CD14-positive monocyte (primary cell): ENCODE measurements around the gene KRT7. TPM values are rescaled to one million over a fixed set of nuclear protein-coding genes. Genes with fewer than 3 reads are reported as not detected.

Experiments used
- DNase-seq, 3 donors: peaks; one replicate each; pipeline ENCODE4 v3.0.0-alpha.2; 2011 to 2022
- H2AFZ ChIP-seq: 2 replicates; pipeline ENCODE4 v1.6.0; 2012; ENCODE audit warnings: mild to moderate bottlenecking, low read depth, low read length, inconsistent platforms; ENCODE audit not compliant: insufficient read depth, poor library complexity, severe bottlenecking
- H3K27ac ChIP-seq, 2 donors: 1 replicate in 1 of 2; 2 replicates in 1 of 2; pipeline ENCODE4 v1.5.1; 2012 to 2013; ENCODE audit warnings: low read length in 2 of 2, control low read depth in 1 of 2, inconsistent platforms in 1 of 2, low read depth in 1 of 2, mild to moderate bottlenecking in 1 of 2
- H3K27me3 ChIP-seq, 2 donors: one replicate each; pipeline versions ENCODE4 v1.6.0 to v1.6.1; 2011 to 2013; ENCODE audit warnings: low read length in 2 of 2; ENCODE audit not compliant: control insufficient read depth in 2 of 2, insufficient read depth in 2 of 2
- H3K36me3 ChIP-seq, 2 donors: replicated peaks in 1 of 2; 1 replicate in 1 of 2; 2 replicates in 1 of 2; pipeline versions ENCODE4 v1.5.1 to v1.6.1; 2012 to 2013; ENCODE audit warnings: low read length in 2 of 2, control low read depth in 1 of 2, inconsistent platforms in 1 of 2, mild to moderate bottlenecking in 1 of 2; ENCODE audit not compliant: insufficient read depth in 2 of 2, control insufficient read depth in 1 of 2
- H3K4me1 ChIP-seq, 2 donors: 1 replicate in 1 of 2; 2 replicates in 1 of 2; pipeline versions ENCODE4 v1.5.1 to v1.6.1; 2012 to 2013; ENCODE audit warnings: low read length in 2 of 2, control low read depth in 1 of 2, inconsistent platforms in 1 of 2, mild to moderate bottlenecking in 1 of 2, moderate library complexity in 1 of 2; ENCODE audit not compliant: insufficient read depth in 2 of 2, control insufficient read depth in 1 of 2
- H3K4me2 ChIP-seq: replicated peaks from 2 replicates; pipeline ENCODE3; 2012; ENCODE audit warnings: low read length, moderate library complexity, mild to moderate bottlenecking; ENCODE audit not compliant: poor library complexity, severe bottlenecking; ENCODE audit errors: extremely low read depth
- H3K4me3 ChIP-seq, 3 experiments: fragments of 200-600 bp in 1 of 3; sonication (generic) in 1 of 3; replicated peaks in 1 of 3; 1 replicate in 2 of 3; 2 replicates in 1 of 3; pipeline ENCODE4 v1.5.1; 2011 to 2013; ENCODE audit warnings: low read length in 3 of 3, mild to moderate bottlenecking in 3 of 3, control low read depth in 2 of 3, low read depth in 2 of 3, inconsistent platforms in 1 of 3, moderate library complexity in 1 of 3
- H3K79me2 ChIP-seq: 2 replicates; pipeline ENCODE4 v1.6.0; 2012; ENCODE audit warnings: mild to moderate bottlenecking, control low read depth, inconsistent platforms, low read length, moderate library complexity; ENCODE audit not compliant: insufficient read depth
- H3K9ac ChIP-seq: 2 replicates; pipeline ENCODE4 v1.6.0; 2017; ENCODE audit warnings: low read length, mild to moderate bottlenecking; ENCODE audit not compliant: insufficient read depth, poor library complexity, severe bottlenecking
- H3K9me3 ChIP-seq, 2 donors: replicated peaks in 1 of 2; 1 replicate in 1 of 2; 2 replicates in 1 of 2; pipeline versions ENCODE4 v1.5.1 to v1.6.1; 2012 to 2013; ENCODE audit warnings: low read length in 2 of 2, control low read depth in 1 of 2; ENCODE audit not compliant: control insufficient read depth in 1 of 2, insufficient read depth in 1 of 2
- H4K20me1 ChIP-seq: 2 replicates; pipeline ENCODE4 v1.6.0; 2012; ENCODE audit warnings: mild to moderate bottlenecking, low read length, control low read depth, moderate library complexity; ENCODE audit not compliant: insufficient read depth
- H3K27ac Mint-ChIP-seq, 7 donors: one replicate each; pipeline ENCODE4 v1.8.0; 2020; ENCODE audit warnings: mild to moderate bottlenecking in 7 of 7, mixed read lengths in 7 of 7, moderate library complexity in 6 of 7, inconsistent platforms in 2 of 7
- H3K27me3 Mint-ChIP-seq, 3 donors: one replicate each; pipeline ENCODE4 v1.8.0; 2021 to 2022; ENCODE audit warnings: low read depth in 3 of 3, mild to moderate bottlenecking in 3 of 3, mixed read lengths in 3 of 3, moderate library complexity in 3 of 3, inconsistent platforms in 1 of 3
- H3K36me3 Mint-ChIP-seq, 2 donors: one replicate each; pipeline ENCODE4 v1.8.0; 2020; ENCODE audit warnings: mixed read lengths in 2 of 2, inconsistent platforms in 1 of 2, mild to moderate bottlenecking in 1 of 2
- H3K4me1 Mint-ChIP-seq: one replicate; pipeline ENCODE4 v1.8.0; 2020; ENCODE audit warnings: mild to moderate bottlenecking, mixed read lengths
- H3K4me3 Mint-ChIP-seq, 2 donors: one replicate each; pipeline ENCODE4 v1.8.0; 2020; ENCODE audit warnings: mild to moderate bottlenecking in 2 of 2, mixed read lengths in 2 of 2, moderate library complexity in 1 of 2
- H3K9me3 Mint-ChIP-seq, 7 donors: one replicate each; pipeline ENCODE4 v1.8.0; 2020 to 2022; ENCODE audit warnings: mixed read lengths in 7 of 7, mild to moderate bottlenecking in 6 of 7, moderate library complexity in 6 of 7, inconsistent platforms in 2 of 7
- CTCF ChIP-seq: fragments of 200-600 bp; IDR thresholded peaks from one replicate; pipeline ENCODE4 v1.8.0; 2022; ENCODE audit warnings: antibody characterized with exemption, mild to moderate bottlenecking
- WGBS: methylation state at CpG from one replicate; pipeline ENCODE4 v1.1.5; 2013; ENCODE audit warnings: missing lambda C conversion rate; ENCODE audit not compliant: insufficient coverage; 5-methylcytosine and 5-hydroxymethylcytosine counted together
- intact Hi-C, 2 donors: fragments of 100-400 bp; cut with micrococcal nuclease; formaldehyde crosslinking; loops; one replicate each; pipeline versions ENCODE4 v1.15.0 to v1.15.1; 2023
- polyA plus RNA-seq, 3 donors: library from polyadenylated mRNA; depleted of rRNA in 1 of 3; unstranded in 2 of 3; stranded (reverse) in 1 of 3; fragments of 300-500 nt in 2 of 3; fragments of >200 nt in 1 of 3; fragmentation: Illumina TruSeq in 2 of 3; gene quantifications; 1 replicate in 2 of 3; 2 replicates in 1 of 3; pipeline ENCODE4 v1.2.3, GENCODE V29; 2012 to 2021

The KRT7 gene
- polyA plus RNA-seq, 3 donors, result 1.3 to 2.7 TPM; not detected in 1

GRCh38 chr12:52268212-52268611 lies 35.2 kb downstream of the KRT7 start:
- no peak overlapping the region for H3K4me2 ChIP-seq
- no peak for DNase-seq
- H3K79me2 ChIP-seq, result no peaks in the 10 kb centered on the region
- Mint-ChIP-seq H3K27me3 (peaks cover 10 to 28% (median 13%) of the 10 kb centered on the region in 3 donors), H3K27ac (no peak overlapping the region), H3K36me3 (no peaks in the 10 kb centered on the region), H3K9me3 (peaks cover 0 to 3% (median 0%) of the 10 kb centered on the region in 7 donors), H3K4me3 (no peak overlapping the region), H3K4me1 (peaks cover 21% of the 10 kb centered on the region)
- WGBS, result 89% methylated on average over 2 of the region's 2 CpGs
- no peak overlapping the region for H3K9ac ChIP-seq
- no peak overlapping the region for H3K27ac ChIP-seq
- no peak for TF ChIP-seq CTCF
- H3K4me3 ChIP-seq, result no peak overlapping the region
- H3K9me3 ChIP-seq, result no peaks in the 10 kb centered on the region
- H3K36me3 ChIP-seq, result no peaks in the 10 kb centered on the region
- intact Hi-C loops, result no loop called here
- H4K20me1 ChIP-seq, result no peaks in the 10 kb centered on the region
- peaks cover 3 to 10% of the 10 kb centered on the region in 2 donors for H3K27me3 ChIP-seq
- peaks cover 11 to 27% of the 10 kb centered on the region in 2 donors for H3K4me1 ChIP-seq
- H2AFZ ChIP-seq, result no peak overlapping the region

- H3K4me3 Mint-ChIP-seq, result no peak overlapping the region
- no peak for DNase-seq
- Histone ChIP-seq H3K36me3 (no peaks in the 10 kb centered on the region), H4K20me1 (no peaks in the 10 kb centered on the region), H3K4me1 (peaks cover 9 to 20% of the 10 kb centered on the region in 2 donors), H3K27ac (no peak overlapping the region), H3K4me3 (no peak overlapping the region), H2AFZ (no peak overlapping the region), H3K9me3 (no peaks in the 10 kb centered on the region), H3K79me2 (no peaks in the 10 kb centered on the region), H3K4me2 (no peak overlapping the region), H3K27me3 (peaks cover 5 to 16% of the 10 kb centered on the region in 2 donors), H3K9ac (no peak overlapping the region)
- TF ChIP-seq CTCF, result no peak
- intact Hi-C loops, result no loop called here
- no peaks in the 10 kb centered on the region for H3K36me3 Mint-ChIP-seq
- peaks cover 10% of the 10 kb centered on the region for H3K4me1 Mint-ChIP-seq
- peaks cover 0 to 2% (median 0%) of the 10 kb centered on the region in 7 donors for H3K9me3 Mint-ChIP-seq
- H3K27ac Mint-ChIP-seq, result peak overlapping the region in 1 of 7 donors; percentile 13
- H3K27me3 Mint-ChIP-seq, result peaks cover 14 to 28% (median 15%) of the 10 kb centered on the region in 3 donors
- 71% methylated on average over 1 of the region's 6 CpGs for WGBS
Measured at GRCh38 chr12:52270541-52271070, 37.6 kb downstream of the KRT7 start.
